HG03520 (cell line): ENCODE data around the gene INTS11.

Source experiments
- ATAC-seq: cut with Tn5 transposase; IDR thresholded peaks from one replicate; pipeline ENCODE4 v1.9.1; 2021; ENCODE audit warnings: mild to moderate bottlenecking, moderate library complexity; ENCODE audit not compliant: unreplicated experiment

The INTS11 gene

DNA sequence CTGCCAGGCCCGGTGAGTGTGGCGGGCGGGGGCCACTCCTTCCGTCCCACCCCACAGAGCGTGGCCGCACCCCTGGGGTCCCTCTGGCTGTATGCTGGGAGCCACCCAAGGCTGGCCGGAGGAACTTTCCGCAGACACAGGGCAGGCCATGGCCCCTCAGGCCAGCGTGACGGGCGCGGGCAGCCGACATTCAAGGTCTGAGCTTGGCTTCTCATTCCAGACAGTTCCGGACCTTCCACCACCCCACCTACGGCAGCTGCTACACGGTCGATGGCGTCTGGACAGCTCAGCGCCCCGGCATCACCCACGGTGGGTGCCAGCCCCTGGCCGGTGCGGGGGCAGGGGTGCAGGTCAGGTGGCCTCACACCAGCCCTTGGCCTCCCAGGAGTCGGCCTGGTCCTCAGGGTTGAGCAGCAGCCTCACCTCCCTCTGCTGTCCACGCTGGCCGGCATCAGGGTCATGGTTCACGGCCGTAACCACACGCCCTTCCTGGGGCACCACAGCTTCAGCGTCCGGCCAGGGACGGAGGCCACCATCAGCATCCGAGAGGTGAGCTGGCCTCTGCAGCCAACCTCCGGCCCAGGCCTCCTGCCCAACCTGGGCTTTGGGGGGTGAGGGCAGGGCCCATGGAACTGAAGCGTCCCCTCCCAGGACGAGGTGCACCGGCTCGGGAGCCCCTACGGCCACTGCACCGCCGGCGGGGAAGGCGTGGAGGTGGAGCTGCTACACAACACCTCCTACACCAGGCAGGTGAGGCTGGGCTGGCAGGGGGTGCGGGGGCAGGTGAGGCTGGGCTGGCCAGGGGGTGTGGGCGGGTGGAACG, 37.0 kb downstream of the INTS11 start:
- ATAC-seq = no peak

DNA sequence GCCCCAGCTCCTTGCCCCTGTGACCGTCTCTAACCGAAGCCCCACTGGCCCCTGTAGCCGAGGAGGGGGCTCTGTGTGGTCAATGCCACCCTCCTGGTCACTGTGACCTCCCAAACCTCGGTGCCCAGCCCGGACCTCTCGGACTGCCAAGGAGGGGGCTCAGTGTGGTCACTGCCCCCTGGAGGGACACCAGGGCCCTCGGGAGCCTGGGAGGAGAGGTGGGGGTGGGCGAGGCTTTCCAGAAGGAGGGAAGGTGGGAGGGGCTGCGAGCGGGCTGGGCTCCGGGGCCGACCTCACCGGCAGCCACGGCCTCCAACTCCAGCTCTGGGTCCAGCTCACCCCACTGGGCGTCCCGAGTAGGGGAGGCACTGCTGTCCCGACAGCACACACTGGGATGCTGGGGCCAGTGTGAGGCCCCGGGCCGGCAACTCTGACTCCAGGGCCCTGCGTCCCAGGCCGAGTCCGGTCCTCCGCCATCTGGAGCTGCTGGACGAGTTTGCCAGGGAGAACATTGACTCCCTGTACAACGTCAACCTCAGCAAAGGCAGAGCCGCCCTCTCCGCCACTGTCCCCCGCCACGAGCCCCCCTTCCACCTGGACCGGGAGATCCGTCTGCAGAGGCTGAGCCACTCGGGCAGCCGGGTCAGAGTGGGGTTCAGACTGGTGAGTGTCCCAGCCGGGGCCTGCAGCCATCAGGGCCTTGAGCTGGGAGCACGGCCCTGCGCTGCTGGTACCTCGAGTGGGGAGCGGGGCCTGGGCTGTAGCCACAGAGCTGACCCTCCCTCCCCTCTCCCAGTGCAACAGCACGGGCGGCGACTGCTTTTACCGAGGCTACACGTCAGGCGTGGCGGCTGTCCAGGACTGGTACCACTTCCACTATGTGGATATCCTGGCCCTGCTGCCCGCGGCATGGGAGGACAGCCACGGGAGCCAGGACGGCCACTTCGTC, 37.9 kb downstream of the INTS11 start:
- no peak for ATAC-seq

DNA sequence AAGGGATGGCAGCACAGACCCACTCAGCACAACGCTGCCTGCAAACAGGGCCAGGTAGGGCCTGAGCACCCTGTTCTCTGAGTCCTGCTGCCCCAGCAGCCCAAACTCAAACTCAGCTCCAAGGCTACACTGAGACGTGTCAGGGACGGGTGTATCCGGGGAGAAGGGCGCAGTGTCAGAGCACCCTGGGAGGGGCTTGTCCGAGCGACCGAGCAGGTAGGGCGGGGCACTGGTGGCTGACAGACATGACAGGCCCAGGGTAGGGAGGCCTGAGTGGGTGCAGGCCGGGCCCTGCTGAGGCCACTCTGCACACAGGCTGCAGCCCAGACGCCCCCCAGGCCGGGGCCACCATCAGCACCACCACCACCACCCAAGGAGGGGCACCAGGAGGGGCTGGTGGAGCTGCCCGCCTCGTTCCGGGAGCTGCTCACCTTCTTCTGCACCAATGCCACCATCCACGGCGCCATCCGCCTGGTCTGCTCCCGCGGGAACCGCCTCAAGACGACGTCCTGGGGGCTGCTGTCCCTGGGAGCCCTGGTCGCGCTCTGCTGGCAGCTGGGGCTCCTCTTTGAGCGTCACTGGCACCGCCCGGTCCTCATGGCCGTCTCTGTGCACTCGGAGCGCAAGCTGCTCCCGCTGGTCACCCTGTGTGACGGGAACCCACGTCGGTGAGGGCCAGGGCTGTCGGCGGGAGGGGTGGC, 38.7 kb downstream of the INTS11 start:
- no peak for ATAC-seq

DNA sequence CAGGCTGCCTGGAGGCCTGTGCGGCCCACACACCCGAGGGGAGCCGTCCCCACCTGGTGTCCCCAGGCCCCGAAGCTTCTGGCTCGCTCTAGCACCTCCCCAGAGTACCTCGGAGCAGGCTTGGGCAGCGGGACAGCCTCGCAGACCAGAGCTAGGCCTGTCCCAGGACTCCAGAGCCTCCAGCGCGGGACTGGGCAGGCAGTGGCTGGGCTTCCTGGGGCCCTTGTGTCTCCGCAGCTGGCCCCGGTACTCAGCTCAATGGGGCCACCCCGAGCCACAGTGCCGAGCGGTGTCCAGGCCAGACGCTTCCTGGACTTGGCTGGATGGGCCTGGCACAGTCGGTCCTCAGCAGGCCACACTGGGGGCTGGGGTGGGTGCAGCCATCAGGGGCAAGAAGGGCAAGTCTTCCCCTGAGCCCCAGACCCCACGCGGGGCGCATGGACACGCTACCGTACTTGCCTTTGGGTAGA, 39.3 kb downstream of the INTS11 start:
- no peak for ATAC-seq

DNA sequence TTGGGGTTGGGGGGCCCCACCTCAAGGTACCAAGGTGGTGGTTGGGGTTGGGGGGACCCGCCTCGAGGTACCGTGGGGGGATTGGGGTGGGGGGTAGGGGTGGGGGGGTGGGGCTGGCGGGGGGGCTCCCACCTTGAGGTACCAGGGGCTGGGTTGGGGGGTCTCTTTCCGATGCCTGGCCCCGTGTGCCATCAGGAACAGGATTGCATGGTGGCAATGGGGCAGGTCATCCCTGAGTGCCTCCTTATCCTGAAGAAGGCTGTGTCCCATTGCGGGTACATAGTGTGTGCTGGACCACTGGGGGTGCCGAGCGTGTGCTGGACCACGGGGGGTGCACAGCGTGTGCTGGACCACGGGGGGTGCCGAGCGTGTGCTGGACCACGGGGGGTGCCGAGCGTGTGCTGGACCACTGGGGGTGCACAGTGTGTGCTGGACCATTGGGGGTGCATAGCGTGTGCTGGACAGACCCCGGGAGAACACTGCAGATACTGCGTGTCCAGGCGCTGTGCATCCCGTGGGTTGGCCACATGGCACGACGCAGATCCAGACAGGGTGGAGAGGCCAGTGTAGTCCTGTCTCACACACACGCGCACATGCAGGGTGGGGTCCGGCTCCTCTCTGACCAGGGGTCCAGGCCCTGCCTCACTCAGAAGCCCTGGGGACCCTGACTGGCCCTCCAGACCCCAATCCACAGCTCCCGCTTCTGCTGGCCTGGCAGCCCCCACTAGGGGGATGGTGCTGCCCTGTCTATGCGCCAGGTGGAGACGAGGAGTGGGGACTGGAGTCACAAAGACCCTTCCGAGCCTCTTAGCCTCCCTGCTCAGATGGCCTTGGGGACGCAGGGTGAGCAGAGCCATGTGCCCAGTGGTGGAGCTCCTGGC, 40.0 kb downstream of the INTS11 start:
- no peak for ATAC-seq

DNA sequence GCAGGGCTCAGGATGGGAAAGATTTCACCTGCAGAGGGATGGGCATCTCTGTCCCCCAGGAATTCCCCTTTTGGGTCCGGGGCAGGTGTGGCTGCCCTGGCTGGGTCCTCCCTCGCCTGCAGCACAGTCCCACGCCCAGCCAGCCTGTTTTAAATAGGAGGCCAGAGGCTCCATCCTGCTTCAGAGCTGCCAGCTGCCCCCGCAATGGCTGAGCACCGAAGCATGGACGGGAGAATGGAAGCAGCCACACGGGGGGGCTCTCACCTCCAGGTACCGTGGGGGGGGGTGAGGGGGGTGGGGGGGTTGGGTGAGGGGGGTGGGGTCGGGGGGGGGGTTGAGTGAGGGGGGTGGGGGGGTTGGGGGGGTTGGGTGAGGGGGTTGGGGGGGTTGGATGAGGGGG, 40.6 kb downstream of the INTS11 start:
- ATAC-seq = no peak

DNA sequence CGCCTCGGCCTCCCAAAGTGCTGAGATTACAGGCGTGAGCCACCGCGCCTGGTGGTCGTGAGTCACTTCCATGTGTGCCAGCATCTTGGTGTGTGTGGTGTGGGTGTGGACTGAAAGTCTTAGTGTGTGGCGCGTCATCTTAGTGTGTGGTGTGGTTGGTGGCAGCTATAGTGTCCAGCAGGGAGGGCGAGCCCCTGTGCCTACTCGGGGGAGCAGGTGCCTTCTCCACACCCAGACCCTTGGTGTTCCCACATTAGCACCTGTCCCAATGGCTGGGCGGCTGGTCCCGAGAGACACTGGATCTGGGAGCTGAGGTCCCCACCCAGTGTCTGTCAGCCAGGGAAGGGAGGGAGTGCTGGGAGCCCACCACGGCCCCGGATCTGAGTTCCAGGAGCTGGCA, 41.5 kb downstream of the INTS11 start:
- ATAC-seq = no peak

DNA sequence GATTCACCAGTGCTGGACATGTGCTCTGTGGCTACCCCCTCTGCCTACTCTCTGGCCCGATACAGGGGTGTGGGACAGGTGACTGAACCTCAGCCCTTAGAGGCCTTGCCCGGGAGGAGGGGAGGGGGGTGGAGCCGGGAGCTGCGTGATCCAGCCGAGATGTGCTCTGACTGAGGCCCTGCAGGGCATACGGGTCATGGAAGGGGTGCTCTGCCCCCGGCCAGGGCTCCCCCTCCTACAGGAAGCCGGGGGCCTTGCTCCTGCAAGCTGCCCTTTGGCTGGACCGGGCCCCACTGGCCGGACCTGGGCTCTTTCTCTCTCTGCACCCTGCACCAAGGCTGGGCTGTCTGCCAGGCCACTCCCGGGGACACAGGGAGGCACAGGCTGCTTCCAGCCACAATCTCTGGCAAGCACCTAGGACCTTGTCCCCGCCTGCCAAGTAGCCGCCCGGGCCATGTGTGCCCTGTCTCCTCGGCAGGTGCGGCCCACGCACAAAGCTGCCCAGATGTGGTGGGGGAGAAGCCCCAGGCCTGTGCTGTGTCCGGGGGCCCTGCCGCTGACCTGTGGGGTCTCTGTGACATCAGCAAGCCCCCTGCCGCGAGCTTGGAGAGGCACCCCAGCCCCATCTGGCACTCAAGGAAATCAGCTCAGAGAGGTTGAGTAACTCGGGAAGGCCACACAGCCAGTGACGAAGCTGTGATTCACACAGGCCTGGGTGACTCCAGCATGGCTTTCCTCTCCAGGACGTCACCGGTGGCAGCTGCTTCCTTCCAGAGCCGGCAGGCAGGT, 42.7 kb downstream of the INTS11 start:
- ATAC-seq = no peak

DNA sequence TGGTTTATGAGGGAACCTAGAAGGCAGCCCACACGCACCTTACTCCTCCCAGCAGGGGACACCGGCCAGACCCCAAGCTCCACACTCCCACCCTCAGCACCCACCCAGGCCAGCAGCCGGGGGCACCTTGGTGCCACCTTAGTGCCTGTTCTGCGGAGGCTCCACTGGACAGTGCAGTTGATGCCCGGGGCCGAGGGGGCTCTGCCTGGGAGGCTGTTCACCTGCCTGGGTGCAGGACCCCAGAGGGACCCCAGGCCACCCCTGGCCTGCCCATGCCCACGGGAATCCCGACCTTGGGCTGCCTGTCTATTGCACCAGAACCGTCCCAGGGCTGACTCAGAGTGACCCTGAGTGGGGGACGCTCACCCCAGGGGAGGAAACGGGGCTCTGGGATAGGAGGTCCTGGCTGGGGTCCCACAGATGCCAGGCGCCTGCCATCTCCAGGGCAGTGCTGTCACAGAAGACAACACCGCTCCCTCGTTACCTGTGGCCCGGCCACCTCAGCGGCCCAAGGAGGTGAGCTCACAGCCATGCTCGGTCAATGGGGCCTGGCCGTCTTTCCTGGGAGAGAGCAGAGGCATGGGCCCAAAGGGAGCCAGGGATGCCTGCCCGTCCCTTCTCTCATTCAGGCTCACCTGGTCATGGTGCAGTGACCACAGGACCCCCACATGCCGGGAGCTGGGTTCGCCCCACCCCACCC, 43.5 kb downstream of the INTS11 start:
- no peak for ATAC-seq

DNA sequence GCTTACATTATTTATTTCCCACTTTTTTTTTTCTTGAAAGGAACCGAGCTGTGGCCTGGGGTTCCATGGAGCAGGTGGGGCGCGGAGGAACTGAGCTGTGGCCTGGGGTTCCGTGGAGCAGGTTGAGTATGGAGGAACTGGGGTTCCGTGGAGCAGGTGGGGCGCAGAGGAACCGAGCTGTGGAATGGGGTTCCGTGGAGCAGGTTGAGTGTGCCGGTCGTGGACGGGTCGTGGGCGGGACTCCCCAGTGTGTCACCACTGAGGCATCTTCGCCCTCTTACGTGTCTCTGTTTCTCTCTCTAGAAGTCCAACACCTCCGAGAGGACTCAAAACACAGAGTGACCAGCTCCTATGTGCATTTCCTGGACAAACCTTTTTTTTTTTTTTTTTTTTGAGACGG, 45.4 kb downstream of the INTS11 start:
- ATAC-seq = no peak

DNA sequence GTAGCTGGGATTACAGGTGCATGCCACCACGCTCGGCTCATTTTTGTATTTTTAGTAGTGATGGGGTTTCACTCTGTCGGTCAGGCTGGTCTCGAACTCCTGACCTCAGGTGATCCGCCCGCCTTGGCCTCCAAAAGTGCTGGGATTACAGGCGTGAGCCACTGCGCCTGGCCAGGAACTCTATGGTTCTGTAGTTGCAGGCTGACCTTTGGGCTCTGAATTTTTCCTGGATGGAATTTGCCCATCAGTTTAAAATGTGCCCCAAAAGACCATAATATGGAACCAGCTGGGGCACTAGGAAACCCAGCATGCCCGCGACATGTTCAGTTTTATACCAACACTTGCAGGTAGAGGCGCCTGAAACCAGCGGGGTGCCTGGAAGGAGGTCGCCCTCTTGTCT, 45.8 kb downstream of the INTS11 start:
- no peak for ATAC-seq

DNA sequence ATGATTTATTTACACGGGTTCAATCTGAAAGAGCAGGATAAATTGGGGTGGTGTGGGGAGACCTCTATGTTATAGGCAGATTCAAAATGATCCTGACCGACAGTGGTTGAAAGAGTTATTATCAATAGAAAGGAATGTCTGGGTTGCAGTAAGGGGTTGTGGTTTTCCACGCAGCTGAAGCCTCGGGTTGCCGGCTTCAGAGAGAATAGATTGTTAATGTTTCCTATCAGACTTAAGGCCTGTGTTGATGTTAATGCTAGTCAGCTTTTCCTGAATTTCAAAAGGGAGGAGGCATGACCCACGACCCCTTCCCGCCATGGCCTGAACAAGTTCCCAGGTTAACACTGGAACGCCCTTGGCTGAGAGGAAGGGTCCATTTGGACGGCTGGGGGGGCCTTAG, 48.6 kb downstream of the INTS11 start:
- ATAC-seq = no peak

DNA sequence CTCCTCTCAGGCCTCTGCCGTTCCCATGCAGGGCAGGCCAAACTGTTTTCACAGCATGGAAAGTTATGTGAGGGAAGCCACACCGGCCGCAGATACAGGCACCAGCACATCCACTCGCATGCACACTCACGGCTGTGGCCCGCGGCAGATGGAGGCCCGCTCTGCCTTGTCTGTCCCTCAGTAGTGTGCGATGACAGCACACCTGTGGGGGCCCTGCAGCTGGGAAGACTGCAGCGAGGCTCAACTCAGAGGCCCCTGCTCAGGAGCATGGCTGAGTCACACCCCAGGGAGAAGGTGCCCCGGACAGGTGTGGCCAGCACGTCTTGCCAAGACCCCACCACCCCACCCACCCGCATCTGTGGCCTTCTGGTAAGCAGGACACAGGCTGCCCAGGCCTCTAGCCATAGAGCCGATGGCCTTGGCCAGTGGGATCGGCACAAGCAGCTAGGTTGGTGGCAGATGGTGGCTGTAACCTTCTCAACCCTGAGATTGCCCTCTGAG, 49.5 kb downstream of the INTS11 start:
- no peak for ATAC-seq

DNA sequence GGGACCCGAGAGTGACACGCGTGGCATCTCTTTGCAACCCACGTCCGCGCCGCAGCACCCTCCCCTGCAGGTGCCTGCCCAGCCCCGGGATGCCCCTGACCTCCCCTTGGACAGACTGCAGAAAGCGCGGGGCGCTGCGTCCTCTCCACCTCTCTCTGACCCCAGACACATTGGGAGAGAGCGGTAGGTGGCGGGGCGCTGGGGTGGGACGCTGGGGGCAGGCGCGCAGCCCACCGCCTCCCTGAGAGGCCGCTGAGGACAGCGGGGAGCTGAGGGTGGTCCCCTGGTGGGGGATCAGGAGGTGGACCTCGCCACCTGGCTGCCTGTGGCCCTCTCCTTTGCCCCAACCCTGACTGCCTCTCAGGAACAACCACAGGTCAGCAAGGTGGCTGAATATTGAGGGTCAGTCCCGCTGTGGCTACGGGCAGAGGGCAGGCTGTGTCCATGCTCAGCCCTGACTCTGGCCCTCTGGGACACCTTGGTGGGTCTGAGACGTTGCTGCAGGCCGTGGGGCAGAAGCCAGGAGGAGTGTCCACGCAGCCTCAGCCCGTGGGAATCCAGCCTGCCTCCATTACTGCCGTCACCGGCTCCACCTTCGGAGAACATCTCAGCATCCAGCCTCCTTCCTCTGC, 50.0 kb downstream of the INTS11 start:
- ATAC-seq = no peak

DNA sequence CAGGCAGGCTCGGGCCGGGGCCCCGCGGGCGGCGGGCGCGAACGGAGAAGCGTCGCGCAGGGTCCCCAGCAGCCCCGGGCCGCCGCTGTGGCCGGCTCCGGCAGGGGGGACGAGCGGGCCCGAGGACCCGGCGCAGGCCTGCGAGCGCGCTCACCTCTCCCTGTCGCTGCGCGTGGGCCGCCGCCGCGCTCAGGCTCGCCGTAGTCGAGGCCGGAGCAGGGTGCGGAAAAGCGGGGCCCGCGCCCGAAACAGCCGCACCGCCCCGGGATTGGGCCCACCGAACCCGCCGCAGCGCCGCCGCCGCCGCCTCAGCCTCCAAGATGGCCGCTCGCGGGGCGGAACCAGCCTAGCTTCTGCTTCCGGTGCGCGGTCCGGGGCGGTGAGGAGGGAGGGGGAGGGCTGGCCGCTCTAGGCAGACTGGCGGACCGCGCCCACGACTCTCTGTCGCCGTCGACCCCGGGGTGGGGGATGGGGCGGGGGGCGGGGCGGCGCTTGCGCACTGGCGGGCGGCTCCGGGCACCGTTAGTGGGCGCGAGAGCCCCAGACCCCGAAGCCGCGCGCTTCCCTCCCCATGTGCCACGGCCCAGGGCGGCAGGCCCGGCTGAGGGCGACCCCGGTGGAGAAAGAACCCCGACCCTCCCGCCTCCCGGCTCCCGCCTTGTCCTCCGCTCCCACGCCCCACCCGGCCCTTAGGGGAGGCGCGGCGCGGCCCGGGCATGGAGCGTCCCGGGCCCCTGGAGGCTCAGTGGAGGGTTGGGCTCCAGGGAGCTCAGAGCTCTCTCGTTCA, 50.8 kb downstream of the INTS11 start, which contains the start of gene UBE2J2:
UBE2J2 (minus strand) TSS at position 343 of the 787 bp plus-strand sequence. CDS start 5,862 bp downstream, outside the sequence.
- peak; percentile 74 for ATAC-seq

DNA sequence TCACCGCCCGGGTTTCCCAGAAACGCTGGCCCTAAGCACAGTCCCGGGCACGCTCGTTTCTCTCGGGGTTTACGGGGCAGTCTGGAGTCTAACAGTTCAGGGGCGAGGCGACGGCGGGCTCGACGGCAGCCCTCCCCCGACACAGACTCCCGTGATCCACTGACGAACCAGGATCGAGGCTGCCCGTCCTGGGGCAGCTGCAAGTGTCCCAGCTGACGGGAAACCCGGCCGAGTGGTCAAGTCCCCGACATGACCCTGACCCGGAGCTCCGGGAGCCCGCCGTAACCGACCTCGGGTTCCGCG, 51.3 kb downstream of the INTS11 start:
- peak; percentile 8 for ATAC-seq
